Fibroblast of gingiva (primary cell): ENCODE results near the gene KLHL29.
A peak's percentile ranks its signal among the peaks of the same experiment; 100 is the strongest.

Experiments used
- DNase-seq: peaks from one replicate; pipeline ENCODE4 v3.0.0-alpha.2; 2011; ENCODE audit warnings: low read depth

The KLHL29 gene

DNA sequence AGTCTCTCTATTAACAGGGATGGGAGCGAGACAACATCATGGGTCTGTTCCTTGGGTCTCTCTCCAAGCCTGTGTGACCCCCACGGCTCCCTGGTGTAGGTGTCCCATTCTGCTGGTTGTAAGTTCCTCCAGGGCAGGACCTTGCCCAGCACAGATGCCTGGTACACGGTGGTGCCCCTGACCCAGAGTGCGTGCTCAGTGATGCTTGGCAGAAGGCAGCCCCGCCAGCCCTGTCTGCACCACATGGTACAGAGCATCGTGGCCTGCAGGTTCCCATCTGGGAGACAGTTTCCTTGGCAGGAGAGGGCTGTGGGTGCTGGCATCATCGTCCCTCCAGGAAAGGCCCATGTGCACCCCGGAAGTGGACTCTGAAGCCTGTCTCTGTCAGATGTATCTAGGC is 249.0 kb downstream of the KLHL29 start:
- DNase-seq: no peak

DNA sequence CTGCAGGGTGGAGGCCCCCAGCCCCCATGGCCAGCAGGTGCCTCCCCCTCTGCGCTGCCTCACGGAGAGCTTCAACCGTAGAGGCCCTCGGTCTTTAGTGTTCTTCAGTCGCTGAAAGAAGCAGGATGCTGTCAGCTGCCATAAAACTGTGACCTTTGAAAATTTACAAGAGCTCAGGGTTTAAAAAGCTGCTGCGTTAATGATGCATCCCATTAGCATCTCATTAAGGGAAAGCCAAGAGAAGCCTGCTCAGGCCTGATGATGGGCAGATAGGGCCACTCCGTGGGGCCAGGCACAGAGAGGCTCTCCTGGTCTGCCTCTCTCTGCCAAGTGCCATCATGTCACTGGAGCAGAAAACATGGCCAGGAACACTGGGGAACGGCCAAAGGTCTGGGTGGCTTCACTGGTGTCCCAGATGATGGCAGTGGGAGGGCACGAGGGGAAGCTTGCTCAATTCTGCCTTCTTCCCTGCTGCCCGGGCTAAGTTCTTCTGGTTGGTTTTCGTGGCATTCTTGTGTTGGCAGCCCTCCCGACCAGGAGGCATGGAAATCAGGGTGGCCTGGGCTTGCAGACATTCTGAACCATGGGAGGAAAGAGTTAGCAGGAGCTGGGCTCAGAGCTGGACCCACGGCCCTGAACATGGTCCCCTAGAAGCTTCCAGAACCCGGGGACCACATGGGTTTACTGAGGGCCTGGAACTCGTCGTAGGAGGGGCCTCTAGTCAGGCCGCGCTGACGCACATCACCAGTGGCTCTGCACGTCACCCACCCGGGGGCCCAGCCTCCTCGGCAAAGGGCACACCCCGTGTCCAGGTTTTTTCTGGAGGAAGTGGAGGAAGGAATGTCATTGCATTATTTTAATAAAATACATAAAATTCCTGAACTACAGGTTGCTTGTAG is 250.7 kb downstream of the KLHL29 start:
- DNase-seq: no peak

DNA sequence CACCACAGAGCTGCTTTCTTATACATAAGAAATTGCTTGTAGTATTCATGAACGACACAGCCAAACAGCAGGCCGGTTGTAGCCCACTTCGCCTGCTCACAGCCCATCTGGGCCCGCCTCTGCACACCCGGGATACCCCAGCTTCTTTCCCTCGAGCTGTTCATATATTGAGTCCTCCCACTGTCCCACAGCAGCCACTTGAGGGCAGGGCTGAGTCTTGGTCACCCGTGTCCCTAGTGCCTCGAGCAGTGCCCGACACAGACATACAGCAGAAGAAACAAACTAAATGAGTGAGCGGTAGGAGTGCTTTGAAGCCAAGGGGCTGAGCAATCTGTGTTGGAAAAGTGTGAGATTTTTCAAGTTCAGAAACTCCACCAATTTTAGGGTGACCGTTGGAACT is 251.4 kb downstream of the KLHL29 start:
- DNase-seq: no peak

DNA sequence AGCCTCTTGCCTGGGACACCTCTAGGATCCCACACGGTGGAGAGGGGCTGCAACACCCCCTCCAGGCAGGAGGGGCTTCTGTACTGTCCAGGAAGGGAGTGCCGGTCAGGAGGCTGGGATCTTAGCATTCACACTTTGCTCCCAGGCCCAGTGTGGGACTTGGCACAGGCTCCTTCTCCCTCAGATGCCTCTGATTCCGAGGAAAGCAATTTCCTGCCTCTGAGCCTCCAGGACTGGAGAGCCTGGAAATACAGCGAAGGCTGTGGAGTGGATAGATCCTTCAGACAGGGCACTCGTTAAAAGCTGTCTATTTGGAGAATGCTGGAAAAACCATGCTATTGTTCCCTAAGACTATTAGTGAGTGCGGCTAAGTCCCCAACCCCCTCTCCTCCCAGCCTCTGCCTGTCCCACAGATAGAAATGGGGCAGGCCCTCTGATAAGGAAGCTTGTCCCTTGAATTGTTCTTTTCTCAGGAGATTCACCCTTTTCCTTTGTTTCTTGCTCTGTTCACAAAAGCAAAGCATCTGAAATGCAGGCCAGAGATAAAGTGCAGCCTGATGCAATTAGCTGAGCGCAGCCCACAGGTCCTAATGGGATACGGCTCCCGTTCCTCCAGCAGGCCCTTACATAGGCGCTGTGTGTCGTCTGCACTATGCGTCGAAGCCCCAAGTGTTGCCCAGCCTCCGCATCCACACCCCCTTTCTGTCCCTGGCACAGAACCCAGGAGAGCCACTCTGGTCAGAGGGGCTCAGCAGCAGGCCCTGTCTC is 252.2 kb downstream of the KLHL29 start:
- DNase-seq: peak; percentile 18

DNA sequence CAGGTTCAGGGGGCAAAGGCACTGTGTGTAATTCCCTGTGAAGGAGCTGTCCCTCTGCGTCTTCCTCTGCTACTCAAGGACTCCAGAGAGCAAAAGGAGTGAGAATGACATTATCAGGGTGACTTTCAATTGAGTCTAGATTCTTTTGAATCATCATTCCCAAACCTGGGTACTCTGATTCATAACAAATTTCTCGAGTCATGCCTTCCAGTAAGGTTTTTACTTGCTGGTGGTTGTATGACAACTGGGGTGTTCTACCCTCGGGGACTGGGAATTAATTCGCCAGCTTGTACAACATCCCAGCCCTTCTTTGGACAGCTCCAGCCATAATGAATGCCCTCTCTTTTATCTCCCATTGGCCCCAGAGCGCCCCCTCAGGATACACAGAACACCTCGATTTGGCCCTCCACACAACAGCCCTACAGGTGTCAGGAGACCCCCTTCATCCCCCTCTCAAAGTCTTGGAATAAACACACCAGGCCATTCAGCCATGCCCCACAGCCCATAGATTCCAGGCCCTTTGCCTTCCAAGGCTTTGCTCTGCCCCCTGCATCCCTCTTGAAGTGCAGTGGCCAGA is 254.5 kb downstream of the KLHL29 start:
- DNase-seq: no peak

DNA sequence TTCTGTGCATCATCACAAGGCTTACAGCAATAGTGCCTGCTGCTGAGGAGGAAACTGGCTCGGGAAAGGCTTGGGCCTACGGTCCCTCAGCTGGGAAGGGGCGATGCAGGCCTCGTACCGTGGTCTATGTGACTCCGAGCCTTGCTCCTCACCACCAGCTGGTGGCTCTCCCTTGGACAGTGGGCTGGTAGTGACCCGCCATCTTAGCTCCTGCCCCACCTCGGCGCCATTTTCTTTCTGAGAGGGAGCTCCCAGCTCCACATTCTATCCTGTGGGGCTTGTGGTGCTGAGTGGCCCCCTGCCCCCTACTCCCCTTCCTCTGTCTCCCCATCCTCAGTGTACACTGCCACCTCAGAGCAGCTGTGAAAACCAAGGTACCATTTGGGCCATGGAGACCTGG is 255.7 kb downstream of the KLHL29 start:
- no peak for DNase-seq

DNA sequence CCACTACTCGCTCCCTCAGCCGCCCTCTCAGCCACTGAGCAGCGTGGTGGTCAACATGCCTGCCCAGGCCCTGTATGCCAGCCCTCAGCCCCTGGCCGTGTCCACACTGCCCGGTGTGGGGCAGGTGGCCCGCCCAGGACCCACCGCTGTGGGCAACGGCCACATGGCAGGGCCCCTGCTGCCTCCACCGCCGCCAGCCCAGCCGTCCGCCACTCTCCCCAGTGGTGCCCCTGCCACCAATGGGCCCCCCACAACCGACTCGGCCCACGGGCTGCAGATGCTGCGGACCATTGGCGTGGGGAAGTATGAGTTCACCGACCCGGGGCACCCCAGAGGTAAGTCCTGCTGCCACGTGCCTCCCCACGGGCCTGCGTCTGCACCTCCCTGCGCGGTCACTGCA is 257.5 kb downstream of the KLHL29 start:
- no peak for DNase-seq

DNA sequence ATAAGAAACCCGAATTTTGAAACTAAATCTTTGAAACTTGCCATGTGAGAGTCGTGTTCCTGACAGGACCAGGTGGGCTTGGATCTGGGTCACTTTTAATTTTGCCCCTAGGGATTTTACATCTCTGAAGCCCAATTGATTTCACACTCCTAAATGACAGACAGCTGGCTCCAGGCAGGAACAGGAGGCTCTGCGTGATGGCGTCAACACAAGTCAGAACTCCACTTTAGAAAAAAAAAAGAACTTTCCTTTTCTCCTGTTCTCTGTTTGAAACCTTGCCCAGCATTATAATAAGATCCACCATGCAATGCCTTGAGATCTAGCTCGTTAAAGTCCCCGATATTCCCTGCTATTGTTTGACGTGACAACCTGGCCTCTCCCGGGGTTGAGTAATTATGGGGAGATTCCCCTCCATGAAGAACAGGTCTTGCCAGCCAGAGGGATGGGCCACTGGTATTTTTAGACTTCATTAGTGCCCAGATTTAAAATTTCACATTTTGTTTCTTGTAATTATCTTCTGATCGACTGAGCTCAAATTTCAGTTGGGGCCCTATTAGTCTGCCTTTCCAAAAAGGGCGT is 260.3 kb downstream of the KLHL29 start:
- DNase-seq: no peak

DNA sequence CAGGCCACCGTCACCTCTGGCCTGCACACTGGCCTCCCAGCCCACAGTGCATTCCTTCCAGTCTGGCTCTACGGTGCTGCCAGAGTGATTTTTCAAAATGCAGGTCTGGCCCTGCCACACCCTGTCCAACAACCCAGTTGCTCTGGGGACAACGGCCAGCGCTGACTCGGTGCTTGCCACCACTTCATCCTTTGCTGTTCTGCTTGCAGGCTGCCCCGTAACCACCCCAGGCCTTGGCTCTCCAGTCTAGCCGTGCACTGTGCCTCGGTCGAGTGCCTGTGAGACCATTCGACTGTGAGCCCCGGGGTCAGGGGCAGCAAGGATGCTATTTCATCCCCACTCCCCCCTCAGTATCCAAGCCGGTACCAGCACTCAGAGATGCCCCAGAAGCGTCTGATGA is 262.6 kb downstream of the KLHL29 start:
- DNase-seq: no peak

DNA sequence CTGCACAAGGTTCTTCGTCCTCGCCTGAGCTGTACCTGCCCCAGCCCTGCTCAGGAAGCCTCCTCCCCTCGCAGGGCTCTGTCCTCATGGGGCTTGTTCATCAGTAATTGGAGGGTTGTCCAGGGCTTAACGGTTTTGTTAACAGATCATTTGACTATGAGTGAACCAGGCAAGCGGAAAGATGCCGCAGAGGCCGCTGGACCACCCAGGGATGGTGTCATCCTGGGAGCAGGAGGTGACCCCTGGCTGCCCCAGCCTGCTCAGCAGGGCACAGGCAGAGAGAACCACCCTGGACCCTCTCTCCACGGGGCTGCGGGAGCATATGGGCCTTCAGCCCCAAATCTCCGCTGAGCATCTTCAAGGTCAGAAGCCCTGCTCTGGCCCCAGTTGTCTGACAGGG is 264.3 kb downstream of the KLHL29 start:
- no peak for DNase-seq

DNA sequence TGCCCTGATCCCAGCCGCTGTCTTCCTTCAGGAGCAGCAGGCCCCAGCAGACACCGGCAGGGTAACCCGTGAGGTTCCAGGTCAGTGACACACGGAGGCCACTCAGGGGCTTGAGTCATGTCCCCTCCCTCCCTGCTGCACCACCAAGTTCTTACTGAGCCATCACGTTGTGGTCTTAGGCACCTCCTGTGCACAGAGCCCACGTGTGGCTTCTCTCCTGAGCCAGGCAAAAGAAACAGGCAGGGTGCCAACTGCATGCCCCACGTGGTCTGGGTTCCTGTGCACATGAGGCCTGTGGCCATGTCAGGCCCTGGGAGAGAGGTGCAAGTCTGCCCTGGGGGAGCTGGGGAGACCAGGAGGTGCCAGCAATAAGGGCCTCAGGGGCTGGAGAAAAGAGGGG is 264.8 kb downstream of the KLHL29 start:
- DNase-seq: no peak

DNA sequence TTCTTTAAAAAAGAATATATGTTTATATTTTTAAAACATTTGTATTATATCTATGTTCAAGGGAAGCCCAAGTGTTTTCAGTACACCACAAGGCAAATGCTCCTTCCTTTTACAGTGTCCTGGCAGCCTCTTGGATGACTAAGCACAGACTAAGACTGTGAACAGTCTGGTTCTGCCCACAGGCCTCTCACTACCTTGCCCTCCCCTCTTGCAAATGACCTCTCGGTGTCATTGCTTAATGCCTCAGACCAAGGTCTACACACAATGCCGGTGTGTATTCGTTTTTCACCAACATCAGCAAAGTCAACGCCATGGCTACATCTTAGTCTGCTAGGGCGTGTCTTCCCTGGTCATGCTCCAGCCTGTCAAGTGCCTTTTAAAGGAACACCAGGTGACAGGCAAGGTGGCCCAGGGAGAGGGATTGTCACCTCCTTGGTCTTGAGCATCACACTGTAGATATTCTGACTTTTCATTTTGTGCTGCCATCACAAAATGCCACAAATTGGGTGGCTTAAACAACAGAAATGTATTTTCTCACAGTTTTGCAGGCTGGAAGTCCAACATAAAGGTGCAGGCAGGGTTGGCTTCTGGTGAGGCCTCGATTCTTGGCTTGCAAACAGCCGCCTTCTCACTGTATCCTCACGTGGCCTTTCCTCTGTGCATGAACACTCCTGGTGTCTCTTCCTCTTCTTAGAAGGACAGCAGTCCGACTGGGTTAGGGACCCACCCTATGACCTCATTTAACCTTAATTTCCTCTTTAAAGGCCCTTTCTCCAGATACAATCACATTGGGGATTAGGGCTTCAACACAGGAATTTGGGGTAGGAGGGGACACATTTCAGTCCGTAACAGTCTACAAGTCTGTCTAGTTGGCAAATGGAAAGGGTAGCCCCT is 266.5 kb downstream of the KLHL29 start:
- DNase-seq: peak; percentile 36

DNA sequence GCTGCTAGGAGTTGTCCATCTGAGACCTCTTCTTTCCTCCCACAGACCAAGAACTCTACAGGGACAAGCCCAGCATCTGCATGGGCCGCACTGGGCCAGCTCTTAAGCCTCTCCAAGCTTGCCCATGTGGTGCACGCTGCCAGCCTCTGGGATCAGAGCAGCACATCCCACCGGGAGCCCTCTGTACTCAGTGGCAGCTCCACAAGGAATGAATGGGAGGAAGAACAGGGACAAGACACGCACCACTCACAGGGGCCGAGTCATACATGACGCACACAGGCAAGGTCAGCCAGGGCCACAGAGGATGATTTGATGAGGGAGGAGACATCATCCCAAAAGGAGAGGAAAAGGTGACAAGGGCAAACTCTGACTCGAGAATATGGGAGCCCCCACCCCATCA is 268.3 kb downstream of the KLHL29 start:
- DNase-seq: no peak

DNA sequence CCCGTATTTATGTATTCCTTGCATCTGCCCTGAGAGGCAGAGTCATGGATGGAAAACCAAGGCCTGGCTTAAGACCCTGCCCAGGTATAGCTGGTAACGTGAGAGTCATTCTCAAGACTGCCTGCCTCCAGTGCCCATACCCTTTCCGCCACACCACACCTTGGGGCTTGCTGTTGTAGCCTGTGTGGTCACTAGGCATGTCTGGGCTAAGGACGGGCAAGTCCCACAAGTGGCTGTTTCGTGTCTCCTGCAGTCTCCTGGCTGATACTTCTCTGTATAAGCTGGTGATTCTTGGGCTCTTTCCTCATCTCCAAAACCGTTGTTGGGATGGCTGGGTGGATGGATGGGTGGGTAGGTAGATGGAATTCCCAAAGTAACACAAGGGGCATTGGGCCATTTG is 269.8 kb downstream of the KLHL29 start:
- no peak for DNase-seq

DNA sequence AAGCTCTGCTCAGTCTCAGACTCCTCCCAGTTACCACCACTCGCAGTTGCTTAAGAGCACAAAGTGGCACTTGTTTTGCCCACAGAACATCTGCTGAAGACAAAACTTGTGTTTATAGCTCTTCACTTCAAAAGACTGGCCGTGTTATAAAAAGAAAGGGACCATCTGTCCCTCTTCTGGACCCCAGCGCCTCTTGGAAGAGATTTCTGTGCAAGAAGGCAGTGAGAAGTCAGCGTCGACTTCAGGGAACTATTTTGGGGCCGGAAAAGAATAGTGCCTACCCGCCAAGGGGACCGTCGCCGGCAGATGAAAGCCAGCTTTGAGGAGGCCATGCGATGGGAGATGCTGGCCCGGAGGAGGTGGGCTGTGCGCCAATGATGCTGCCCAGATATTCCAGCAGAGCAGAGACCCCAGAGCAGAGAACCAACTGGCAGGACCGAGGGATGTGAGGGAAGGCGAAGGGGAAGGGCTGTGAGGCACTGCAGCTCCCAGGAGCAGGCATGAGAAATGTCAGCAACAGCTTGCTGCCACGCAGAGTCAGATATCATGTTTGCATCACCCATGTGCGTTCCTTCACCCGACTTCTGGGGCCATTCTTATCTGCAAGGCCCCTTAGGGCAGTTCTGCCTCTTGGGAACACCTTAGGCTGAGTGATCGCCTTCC is 271.1 kb downstream of the KLHL29 start:
- DNase-seq: no peak

DNA sequence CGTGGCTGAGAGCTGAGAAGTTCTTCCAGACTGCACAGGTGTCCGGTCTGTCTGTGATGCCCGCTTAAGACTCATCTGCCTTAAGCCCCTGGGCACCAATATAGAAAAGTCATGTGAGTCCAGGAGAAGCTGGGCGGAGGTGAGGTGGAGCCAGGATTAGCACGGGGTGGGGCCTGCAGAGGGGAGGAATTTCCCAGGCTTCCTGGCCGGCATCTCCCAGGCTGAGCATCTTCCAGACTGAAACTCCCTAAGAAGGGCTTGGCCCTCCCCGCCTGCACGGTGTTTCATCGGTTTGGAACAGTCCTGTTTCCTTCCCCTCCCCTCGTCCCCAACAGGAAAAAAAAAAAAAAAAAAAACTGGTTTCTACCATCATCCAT is 271.6 kb downstream of the KLHL29 start:
- no peak for DNase-seq

DNA sequence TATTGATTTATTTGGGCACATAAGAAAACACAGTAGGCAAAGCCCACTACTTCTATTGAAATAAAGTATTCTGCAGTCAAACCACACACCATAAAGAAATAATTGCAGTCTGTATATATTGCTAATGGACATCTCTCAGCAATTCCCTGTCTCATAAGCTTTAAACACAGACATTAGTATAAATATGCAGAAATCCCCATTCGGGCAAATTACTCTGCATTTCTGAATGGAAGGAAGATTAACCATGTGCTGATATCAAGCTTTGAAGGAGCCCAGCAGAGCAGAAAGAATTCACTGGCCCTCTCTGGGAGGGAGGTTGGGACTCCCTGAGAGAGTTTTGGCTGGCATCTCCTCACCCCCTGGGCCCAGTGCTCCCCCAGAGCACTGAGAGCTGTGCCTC is 272.4 kb downstream of the KLHL29 start:
- no peak for DNase-seq

DNA sequence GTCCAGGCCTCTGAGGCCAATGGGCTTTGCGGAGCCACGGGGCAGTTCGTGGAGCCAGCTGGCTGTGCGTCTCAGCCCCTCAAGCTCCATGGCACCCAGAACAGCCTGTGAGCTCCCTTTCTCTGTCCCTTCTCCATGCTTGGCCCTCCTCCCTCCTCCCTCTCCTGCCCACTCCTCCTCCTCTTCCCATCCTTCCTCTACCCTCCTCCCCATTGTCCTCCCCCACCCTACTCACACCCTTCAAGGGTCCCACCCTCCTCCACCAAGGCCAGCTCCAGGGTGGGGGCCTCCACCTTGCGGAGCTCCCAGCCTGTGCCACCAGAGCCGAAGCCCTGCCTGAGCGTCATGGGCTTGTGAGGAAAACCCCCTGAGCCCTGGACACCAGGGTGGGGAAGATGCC is 273.0 kb downstream of the KLHL29 start:
- no peak for DNase-seq

DNA sequence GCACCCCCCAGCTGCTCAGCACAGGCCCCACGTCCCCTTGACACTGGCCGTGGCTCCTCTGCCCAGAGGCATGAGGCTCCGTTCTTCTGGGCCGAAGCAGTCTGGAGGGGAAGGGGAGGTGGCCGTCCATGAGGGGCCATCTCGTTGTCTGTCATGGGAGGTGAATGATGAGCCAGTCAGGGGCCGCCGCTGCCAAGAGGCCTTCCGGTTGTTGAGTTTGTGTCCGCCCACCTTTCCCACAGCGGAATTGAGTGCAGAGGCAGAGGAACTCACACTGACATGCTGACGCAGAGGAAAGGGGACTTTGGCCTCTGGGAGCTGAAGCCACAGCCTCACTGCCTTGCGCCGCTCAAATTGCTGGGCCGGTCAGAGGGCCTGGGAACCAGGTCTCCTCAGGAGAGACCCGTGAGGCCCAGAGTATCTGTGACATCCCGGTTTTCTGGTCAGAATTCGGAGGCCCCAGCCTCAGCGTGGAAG is 273.5 kb downstream of the KLHL29 start:
- no peak for DNase-seq

DNA sequence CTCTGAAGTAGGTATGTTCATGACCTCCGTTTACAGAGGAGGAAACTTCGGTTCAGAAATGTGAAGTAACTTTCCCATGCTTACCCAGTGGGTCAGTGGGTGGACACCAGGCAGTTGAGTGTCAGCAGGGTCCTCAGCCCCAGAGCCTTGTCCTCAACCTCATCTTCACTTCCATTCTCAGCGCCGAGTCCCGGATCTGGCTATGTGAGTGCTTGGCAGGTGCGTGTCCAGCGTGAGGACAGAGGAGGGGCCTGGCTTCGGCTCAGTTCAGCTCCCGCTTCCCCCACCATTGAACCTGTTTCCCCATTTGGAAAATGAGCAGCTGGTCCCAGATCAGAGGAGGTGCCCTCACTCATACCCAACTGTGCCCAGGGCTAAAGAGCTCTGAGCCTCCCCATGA is 274.3 kb downstream of the KLHL29 start:
- no peak for DNase-seq

DNA sequence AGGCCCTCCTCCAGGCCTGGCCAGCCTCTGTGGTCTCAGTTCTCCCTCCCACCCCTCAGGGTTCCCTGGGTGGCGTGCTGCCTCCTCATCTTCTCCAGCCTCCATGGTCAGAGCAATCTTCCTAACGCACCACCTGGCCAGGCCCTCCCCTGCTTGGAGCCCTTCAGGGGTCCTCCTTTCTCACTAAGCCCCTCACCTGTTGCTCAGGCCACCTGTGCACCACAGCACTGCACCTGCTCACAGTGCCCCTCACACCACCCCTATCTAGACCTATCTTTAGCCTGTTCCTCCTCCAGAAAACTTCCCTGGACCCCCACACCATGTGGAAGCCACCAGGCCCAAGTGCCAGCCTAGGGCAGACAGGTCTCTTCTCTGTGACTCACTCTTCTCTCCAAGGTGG is 274.8 kb downstream of the KLHL29 start:
- DNase-seq: no peak
